ENCODE data around the gene ARHGEF10L. TPM values are rescaled to one million over a fixed set of nuclear protein-coding genes. Genes with fewer than 3 reads are reported as not detected.

Gene ARHGEF10L
- total RNA-seq, 1 donor from 2014 or later = 51.2 TPM

GRCh38 chr1:17676387-17677060 is 137.0 kb downstream of the ARHGEF10L start:
- no peak for DNase-seq (ENCODE audit: low read depth)

GRCh38 chr1:17678011-17678410 is 138.5 kb downstream of the ARHGEF10L start:
- no peak for DNase-seq (ENCODE audit: low read depth)

- DNase-seq (ENCODE audit: low read depth) = no peak
Observed at GRCh38 chr1:17679856-17680255, 140.4 kb downstream of the ARHGEF10L start.

- DNase-seq (ENCODE audit: low read depth) = no peak
Observed at GRCh38 chr1:17680308-17680707, 140.8 kb downstream of the ARHGEF10L start.

- peak; percentile 92 for DNase-seq (ENCODE audit: low read depth)
Observed at GRCh38 chr1:17682400-17682799, 142.9 kb downstream of the ARHGEF10L start.

GRCh38 chr1:17683598-17683997 is 144.1 kb downstream of the ARHGEF10L start:
- peak; percentile 22 for DNase-seq (ENCODE audit: low read depth)

- no peak for DNase-seq (ENCODE audit: low read depth)
Observed at GRCh38 chr1:17684810-17685209, 145.3 kb downstream of the ARHGEF10L start.

GRCh38 chr1:17686258-17686657 is 146.8 kb downstream of the ARHGEF10L start:
- DNase-seq (ENCODE audit: low read depth) = no peak

GRCh38 chr1:17687145-17687544 is 147.6 kb downstream of the ARHGEF10L start:
- DNase-seq (ENCODE audit: low read depth) = no peak

GRCh38 chr1:17688217-17688810 is 148.8 kb downstream of the ARHGEF10L start:
- no peak for DNase-seq (ENCODE audit: low read depth)

GRCh38 chr1:17689011-17689410 is 149.5 kb downstream of the ARHGEF10L start:
- no peak for DNase-seq (ENCODE audit: low read depth)

GRCh38 chr1:17690906-17691634 is 151.6 kb downstream of the ARHGEF10L start:
- DNase-seq (ENCODE audit: low read depth) = no peak

GRCh38 chr1:17692645-17693044 is 153.1 kb downstream of the ARHGEF10L start:
- no peak for DNase-seq (ENCODE audit: low read depth)

- peak; percentile 60 for DNase-seq (ENCODE audit: low read depth)
Observed at GRCh38 chr1:17696417-17697301, 157.2 kb downstream of the ARHGEF10L start.

- DNase-seq (ENCODE audit: low read depth) = no peak
Observed at GRCh38 chr1:17697458-17697857, 158.0 kb downstream of the ARHGEF10L start.

GRCh38 chr1:17699581-17699980 is 160.1 kb downstream of the ARHGEF10L start:
- no peak for DNase-seq (ENCODE audit: low read depth)

- DNase-seq (ENCODE audit: low read depth) = no peak
Observed at GRCh38 chr1:17700945-17701810, 161.7 kb downstream of the ARHGEF10L start.

GRCh38 chr1:17704176-17704575 is 164.7 kb downstream of the ARHGEF10L start:
- DNase-seq (ENCODE audit: low read depth) = no peak

- DNase-seq (ENCODE audit: low read depth) = no peak
Observed at GRCh38 chr1:17706445-17706844, 166.9 kb downstream of the ARHGEF10L start.

- DNase-seq (ENCODE audit: low read depth) = no peak
Observed at GRCh38 chr1:17709981-17710380, 170.5 kb downstream of the ARHGEF10L start.

All from renal cortical epithelial cell (primary cell).